ENCODE measurements around the gene DNAJB13.

DNAJB13 gene

GRCh38 chr11:74018331-74019005 is 67.6 kb downstream of the DNAJB13 start:
- no peak for FAIRE-seq

- FAIRE-seq = no peak
These were observed 68.4 kb downstream of the DNAJB13 start for GRCh38 chr11:74019104-74019738.

- no peak for FAIRE-seq
These were observed 69.0 kb downstream of the DNAJB13 start for GRCh38 chr11:74019860-74020259.
